ENCODE data around the gene NAPB.
"Not testable (repeated sequence)": the region's sequence is repeated elsewhere in the genome, so short reads cannot be mapped to it uniquely, and the experiment has no call there.

The NAPB gene

GRCh38 chr20:23420943-23421931 is at the start of gene NAPB:
NAPB (minus strand) TSS chr20:23421488; CDS start chr20:23421402, 86 bp downstream.
- Mint-ChIP-seq H3K4me3 (peak within 1 kb of the TSS; percentile 91), H3K27me3 (no peaks in the 10 kb centered on the region), H3K9me3 (no peaks in the 10 kb centered on the region), H3K4me1 (ENCODE audit: low read depth) (peaks cover 52% of the 10 kb centered on the region), H3K27ac (peak within 1 kb of the TSS; percentile 47), H3K36me3 (ENCODE audit: low read depth) (no peaks in the 10 kb centered on the region)

DNA sequence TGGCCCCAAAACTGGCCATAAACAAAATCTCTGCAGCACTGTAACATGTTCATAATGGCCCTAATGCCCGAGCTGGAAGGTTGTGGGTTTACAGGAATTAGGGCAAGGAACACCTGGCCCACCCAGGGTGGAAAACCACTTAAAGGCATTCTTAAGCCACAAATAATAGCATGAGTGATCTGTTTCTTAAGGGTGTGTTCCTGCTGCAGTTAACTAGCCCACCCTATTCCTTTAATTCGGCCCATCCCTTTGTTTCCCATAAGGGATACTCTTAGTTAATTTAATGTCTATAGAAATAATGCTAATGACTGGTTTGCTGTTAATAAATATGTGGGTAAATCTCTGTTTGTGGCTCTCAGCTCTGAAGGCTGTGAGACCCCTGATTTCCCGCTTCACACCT is 45.7 kb upstream of the NAPB start:
- H3K27ac Mint-ChIP-seq; H3K4me3 Mint-ChIP-seq; H3K36me3 Mint-ChIP-seq (ENCODE audit: low read depth); H3K4me1 Mint-ChIP-seq (ENCODE audit: low read depth): not testable (repeated sequence)
- peaks cover 12% of the 10 kb centered on the region for H3K27me3 Mint-ChIP-seq
- H3K9me3 Mint-ChIP-seq: peaks cover 33% of the 10 kb centered on the region

GRCh38 chr20:23461180-23461579 is 39.9 kb upstream of the NAPB start:
- peaks cover 15% of the 10 kb centered on the region for H3K9me3 Mint-ChIP-seq
- no peaks in the 10 kb centered on the region for H3K36me3 Mint-ChIP-seq (ENCODE audit: low read depth)
- peaks cover 4% of the 10 kb centered on the region for H3K27me3 Mint-ChIP-seq
- no peak overlapping the region for H3K27ac Mint-ChIP-seq
- H3K4me3 Mint-ChIP-seq: no peak overlapping the region
- H3K4me1 Mint-ChIP-seq (ENCODE audit: low read depth): peaks cover 18% of the 10 kb centered on the region

GRCh38 chr20:23459461-23460150 is 38.3 kb upstream of the NAPB start:
- Mint-ChIP-seq H3K4me3 (no peak overlapping the region), H3K9me3 (peaks cover 4% of the 10 kb centered on the region), H3K4me1 (ENCODE audit: low read depth) (peaks cover 24% of the 10 kb centered on the region), H3K36me3 (ENCODE audit: low read depth) (no peaks in the 10 kb centered on the region), H3K27me3 (no peaks in the 10 kb centered on the region), H3K27ac (no peak overlapping the region)

DNA sequence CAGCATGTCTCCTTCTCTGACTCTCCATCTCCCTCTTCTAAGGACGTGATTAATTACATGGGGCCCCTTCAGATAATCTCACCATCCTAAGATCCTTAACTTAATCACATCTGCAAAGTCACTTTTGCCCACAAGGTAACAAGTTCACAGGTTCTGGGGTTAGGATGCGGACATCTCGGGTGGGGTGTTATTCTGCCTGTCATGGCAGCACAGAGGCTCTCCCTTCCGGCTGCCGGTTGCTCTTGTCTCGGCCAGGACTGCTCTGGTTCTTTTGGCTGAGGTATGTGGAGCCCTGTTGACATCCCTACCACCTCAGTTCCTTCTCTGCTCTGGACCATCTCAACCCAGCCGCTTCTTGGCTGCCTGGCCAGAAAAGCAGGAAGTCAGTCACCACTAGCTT is 35.6 kb upstream of the NAPB start:
- Mint-ChIP-seq H3K27ac (no peak overlapping the region), H3K36me3 (ENCODE audit: low read depth) (no peaks in the 10 kb centered on the region), H3K27me3 (no peaks in the 10 kb centered on the region), H3K4me3 (no peak overlapping the region), H3K9me3 (no peaks in the 10 kb centered on the region), H3K4me1 (ENCODE audit: low read depth) (peaks cover 24% of the 10 kb centered on the region)

GRCh38 chr20:23456409-23456808 is 35.1 kb upstream of the NAPB start:
- no peaks in the 10 kb centered on the region for H3K9me3 Mint-ChIP-seq
- H3K36me3 Mint-ChIP-seq (ENCODE audit: low read depth): no peaks in the 10 kb centered on the region
- H3K27me3 Mint-ChIP-seq: no peaks in the 10 kb centered on the region
- no peak overlapping the region for H3K27ac Mint-ChIP-seq
- no peak overlapping the region for H3K4me3 Mint-ChIP-seq
- H3K4me1 Mint-ChIP-seq (ENCODE audit: low read depth): peaks cover 24% of the 10 kb centered on the region

GRCh38 chr20:23455639-23456038 is 34.4 kb upstream of the NAPB start:
- no peaks in the 10 kb centered on the region for H3K9me3 Mint-ChIP-seq
- no peaks in the 10 kb centered on the region for H3K27me3 Mint-ChIP-seq
- no peak overlapping the region for H3K27ac Mint-ChIP-seq
- H3K36me3 Mint-ChIP-seq (ENCODE audit: low read depth): no peaks in the 10 kb centered on the region
- no peak overlapping the region for H3K4me3 Mint-ChIP-seq
- H3K4me1 Mint-ChIP-seq (ENCODE audit: low read depth): peaks cover 21% of the 10 kb centered on the region

GRCh38 chr20:23454816-23455215 is 33.5 kb upstream of the NAPB start:
- H3K27me3 Mint-ChIP-seq: no peaks in the 10 kb centered on the region
- H3K36me3 Mint-ChIP-seq (ENCODE audit: low read depth): no peaks in the 10 kb centered on the region
- peaks cover 22% of the 10 kb centered on the region for H3K4me1 Mint-ChIP-seq (ENCODE audit: low read depth)
- H3K27ac Mint-ChIP-seq: no peak overlapping the region
- H3K9me3 Mint-ChIP-seq: no peaks in the 10 kb centered on the region
- no peak overlapping the region for H3K4me3 Mint-ChIP-seq

- Mint-ChIP-seq H3K27ac (no peak overlapping the region), H3K27me3 (no peaks in the 10 kb centered on the region), H3K4me3 (no peak overlapping the region), H3K36me3 (ENCODE audit: low read depth) (no peaks in the 10 kb centered on the region), H3K9me3 (no peaks in the 10 kb centered on the region), H3K4me1 (ENCODE audit: low read depth) (peaks cover 30% of the 10 kb centered on the region)
These were observed 32.6 kb upstream of the NAPB start for GRCh38 chr20:23453549-23454543.

- no peaks in the 10 kb centered on the region for H3K27me3 Mint-ChIP-seq
- peaks cover 27% of the 10 kb centered on the region for H3K4me1 Mint-ChIP-seq (ENCODE audit: low read depth)
- H3K9me3 Mint-ChIP-seq: no peaks in the 10 kb centered on the region
- H3K27ac Mint-ChIP-seq: no peak within 1 kb of the TSS
- H3K36me3 Mint-ChIP-seq (ENCODE audit: low read depth): no peaks in the 10 kb centered on the region
- no peak within 1 kb of the TSS for H3K4me3 Mint-ChIP-seq
These were observed 31.5 kb upstream of the NAPB start, which contains the start of gene CST11 for GRCh38 chr20:23452776-23453175. CST11 (minus strand) TSS chr20:23452876; CDS start chr20:23452811, 65 bp downstream.

- Mint-ChIP-seq H3K9me3 (no peaks in the 10 kb centered on the region), H3K36me3 (ENCODE audit: low read depth) (no peaks in the 10 kb centered on the region), H3K4me1 (ENCODE audit: low read depth) (peaks cover 23% of the 10 kb centered on the region), H3K4me3 (no peak overlapping the region), H3K27me3 (no peaks in the 10 kb centered on the region), H3K27ac (no peak overlapping the region)
These were observed 30.7 kb upstream of the NAPB start for GRCh38 chr20:23451956-23452487.

DNA sequence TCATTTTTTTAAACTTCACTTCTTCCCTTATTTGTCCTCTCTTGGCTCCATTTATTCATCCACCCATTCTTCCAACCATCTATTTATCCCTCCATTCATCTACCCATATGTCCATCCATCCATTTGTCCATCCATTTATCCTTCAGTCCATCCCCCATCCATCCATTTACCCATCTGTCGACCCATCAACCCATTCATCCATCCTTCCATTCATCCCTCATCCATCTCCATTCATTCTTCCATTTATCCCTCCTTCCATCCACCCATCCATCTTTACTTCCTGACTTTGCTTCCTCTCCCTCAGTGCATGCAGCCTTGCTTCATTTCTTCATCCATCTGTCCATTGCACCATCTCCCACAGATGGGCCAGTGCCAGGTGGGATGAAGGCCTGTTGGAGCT is 29.6 kb upstream of the NAPB start:
- Mint-ChIP-seq H3K27me3 (no peaks in the 10 kb centered on the region), H3K9me3 (no peaks in the 10 kb centered on the region), H3K27ac (no peak overlapping the region), H3K4me3 (no peak overlapping the region), H3K4me1 (ENCODE audit: low read depth) (peaks cover 12% of the 10 kb centered on the region), H3K36me3 (ENCODE audit: low read depth) (no peaks in the 10 kb centered on the region)

DNA sequence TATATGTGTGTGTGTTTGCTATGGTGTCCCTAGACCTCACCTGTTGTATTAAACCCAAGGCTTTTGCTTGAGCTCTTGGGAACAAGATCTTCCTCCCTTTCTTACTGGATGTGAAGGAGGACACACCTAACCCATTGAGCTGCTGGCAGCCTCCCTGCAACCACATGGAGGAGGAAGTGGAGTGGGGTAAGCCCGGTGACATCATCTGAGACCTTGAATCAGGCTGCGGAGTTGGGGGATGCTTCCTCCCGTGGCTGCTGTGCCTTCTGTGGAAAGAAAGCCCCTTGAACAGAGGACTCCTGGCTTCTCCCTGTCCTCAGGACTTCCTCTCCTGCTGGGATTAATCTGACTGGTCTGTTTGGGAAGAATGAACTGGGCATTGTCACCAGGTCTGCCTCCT is 28.1 kb upstream of the NAPB start:
- Mint-ChIP-seq H3K4me3 (no peak overlapping the region), H3K4me1 (ENCODE audit: low read depth) (peaks cover 9% of the 10 kb centered on the region), H3K27ac (peak overlapping the region; percentile 46), H3K27me3 (no peaks in the 10 kb centered on the region), H3K36me3 (ENCODE audit: low read depth) (no peaks in the 10 kb centered on the region), H3K9me3 (no peaks in the 10 kb centered on the region)

DNA sequence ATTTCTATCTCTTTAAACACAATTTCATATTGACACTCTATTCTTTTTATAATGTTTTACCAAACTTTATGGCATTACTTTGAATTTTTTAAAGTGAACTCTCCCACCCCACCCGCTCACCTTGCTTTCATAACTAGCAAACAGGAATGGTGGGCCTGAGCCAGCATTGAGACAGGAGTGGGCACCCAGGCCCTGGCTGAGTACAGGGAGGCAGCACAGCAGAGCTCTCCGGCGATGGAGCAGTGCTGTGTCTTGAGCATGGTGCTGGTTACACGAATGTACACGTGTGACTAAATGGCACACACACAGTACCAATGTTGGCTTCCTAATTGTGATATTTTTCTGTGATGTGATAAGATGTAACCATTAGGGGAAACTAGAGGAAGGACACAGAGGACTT is 26.9 kb upstream of the NAPB start:
- Mint-ChIP-seq H3K4me1 (ENCODE audit: low read depth) (peaks cover 9% of the 10 kb centered on the region), H3K36me3 (ENCODE audit: low read depth) (no peaks in the 10 kb centered on the region), H3K9me3 (no peaks in the 10 kb centered on the region), H3K27me3 (no peaks in the 10 kb centered on the region), H3K4me3 (no peak overlapping the region), H3K27ac (no peak overlapping the region)

Data from stimulated activated naive CD8-positive, alpha-beta T cell treated with anti-CD3 and anti-CD28 coated beads, Interleukin-15, Interleukin-2, amounts not matched to agents 100 ng/mL and 50 ng/mL, for 24 hours (primary cell).